ENCODE results near the gene TIMM10B.

TIMM10B gene

GRCh38 chr11:6473451-6474412 is 7.6 kb upstream of the TIMM10B start, which contains the start of gene TRIM3:
TSS of gene TRIM3 (minus strand) at chr11:6473941. CDS start at chr11:6465695, 8,246 bp downstream.
- no peak for DNase-seq

GRCh38 chr11:6474413-6474792 is 6.9 kb upstream of the TIMM10B start:
- DNase-seq: no peak

DNA sequence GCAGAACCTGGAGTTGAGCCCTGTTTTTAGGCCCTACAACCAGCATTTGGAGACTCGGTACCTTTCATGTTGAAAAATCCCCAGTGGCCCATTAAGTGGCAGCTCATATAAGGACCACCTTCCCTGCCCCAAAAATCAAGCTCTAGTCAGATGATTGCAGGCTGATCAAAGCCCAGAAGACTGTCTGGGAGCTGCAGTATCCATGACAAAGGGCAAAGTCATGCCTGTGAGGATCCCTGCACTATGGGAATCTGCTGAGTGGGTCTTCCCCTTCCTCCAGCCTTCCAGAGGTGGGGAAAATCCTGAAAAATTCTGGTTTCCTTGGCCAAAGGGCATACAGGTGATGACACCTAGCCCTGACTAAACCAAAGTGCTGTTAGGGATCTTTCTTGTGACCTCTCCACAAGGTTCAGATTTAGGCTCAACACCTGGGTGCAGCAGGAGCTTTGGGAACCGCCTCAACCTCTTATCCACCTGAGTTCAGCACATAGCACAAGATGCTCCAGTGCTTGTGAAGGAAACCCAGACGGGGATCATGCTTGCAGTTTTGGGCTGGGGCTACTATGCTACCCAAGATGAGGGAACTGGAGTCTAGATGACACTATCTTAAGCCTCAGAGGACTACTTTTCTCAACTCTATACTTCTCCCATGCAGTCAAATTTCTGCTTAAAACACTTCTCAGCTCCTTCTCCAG is 6.3 kb upstream of the TIMM10B start:
- DNase-seq: no peak

GRCh38 chr11:6475936-6476335 is 5.4 kb upstream of the TIMM10B start:
- DNase-seq: no peak

DNA sequence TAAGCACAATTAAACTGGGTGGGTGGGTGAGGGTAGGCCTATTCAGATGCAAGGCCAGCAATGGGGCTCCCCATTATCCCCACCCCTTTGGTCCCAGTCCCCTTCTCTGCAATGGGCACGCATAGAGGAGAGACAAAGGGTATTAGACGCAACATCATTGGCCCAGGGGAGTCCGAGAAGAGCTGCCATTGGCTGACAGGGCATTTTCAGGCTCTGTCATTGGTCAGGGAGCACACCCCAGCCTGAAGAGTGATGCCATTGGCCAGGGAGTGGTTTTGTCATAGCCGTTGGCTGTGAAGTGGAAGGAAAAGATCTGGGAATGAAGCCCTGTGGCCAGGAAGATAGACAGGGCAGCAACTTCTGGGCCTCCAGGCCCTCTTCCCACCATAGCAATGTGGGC is 4.7 kb upstream of the TIMM10B start:
- DNase-seq: no peak

DNA sequence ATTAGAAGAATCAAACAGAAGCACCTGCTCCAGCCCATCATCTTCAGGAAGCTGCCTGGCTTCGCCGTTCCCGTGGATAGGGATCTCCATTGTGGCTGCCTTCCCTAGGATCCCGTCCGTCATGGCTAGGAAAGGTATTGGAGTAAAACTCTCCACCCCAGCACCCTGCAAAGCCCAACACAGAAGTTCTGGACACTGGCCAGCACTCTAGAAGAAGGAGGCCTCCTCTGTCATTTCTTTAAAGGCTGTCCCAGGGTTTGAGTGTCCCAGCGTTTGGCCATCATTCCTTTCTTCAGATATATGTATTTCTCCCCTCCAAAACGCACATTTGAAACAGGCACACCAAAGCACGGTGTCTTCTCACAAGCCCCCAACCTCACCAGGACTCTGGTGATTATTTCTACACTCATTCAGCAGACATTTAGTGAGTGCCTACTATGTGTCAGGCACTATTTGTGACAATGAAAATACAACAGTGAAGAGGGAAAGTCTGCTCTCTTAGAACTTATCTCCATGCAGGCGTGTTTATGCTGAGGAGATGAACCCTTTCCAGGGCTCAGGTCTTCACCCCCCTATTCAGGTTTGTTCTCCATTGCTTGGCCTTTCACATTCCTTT is 894 bp upstream of the TIMM10B start:
- no peak for DNase-seq

- no peak for DNase-seq
Observed at GRCh38 chr11:6481924-6482275, 599 bp downstream of the TIMM10B start.

DNA sequence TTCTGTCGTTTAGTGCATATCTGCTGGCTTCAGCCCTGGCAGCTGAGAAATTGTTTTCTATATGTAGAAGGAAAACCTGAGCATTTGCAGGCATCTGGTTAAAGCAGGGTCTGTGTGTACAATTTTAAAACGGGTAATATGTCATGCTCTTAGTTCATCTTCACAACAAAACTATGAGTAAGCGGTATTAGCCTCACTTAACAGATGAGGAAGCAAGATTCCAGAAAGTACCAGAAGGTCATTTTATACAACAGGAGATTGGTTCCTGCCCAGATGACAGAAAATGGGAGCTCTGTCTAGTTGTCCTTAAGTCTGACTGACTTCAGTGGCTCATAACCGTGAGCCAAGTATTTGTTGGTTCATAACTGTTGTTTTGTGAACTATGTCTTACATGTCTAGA is 1.1 kb downstream of the TIMM10B start:
- no peak for DNase-seq

GRCh38 chr11:6483015-6483414 is 1.7 kb downstream of the TIMM10B start:
- no peak for DNase-seq

DNA sequence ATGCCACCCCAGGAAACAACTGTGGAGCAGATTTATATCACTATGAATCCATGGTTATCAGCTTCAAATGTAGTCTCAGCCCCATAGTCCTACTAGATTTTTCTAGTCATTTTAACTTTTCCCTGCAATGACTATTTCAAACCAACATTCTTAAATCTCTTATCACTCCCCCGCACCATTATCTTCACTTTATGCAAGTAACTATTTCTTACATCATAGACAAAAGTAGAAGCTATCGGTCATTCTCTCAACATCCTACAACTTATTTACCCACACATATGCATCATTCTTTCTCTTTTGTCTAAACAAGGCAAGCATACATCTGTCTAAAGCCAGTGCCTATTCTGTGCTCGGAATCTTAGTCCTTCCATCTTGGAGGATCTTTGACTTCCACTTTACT is 4.4 kb downstream of the TIMM10B start:
- no peak for DNase-seq

DNA sequence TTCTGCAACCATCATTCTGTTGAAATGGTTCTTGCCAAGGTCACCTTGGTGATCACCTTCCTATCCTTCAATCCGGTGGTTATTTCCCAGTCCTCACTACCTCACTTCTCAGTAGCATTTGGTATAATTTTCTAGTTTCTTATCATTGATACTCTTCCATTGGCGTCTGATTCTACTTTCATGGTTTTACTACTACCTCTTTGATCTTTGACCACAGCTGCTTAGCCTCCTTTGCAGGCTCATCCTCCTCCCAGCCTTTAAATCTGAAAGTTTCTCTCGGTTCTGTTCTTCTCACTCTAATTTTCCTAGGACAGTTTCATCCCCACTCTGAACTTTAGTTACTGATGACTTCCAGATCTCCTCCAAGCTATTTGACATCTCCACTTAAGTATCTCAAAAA is 5.0 kb downstream of the TIMM10B start:
- DNase-seq: no peak

- no peak for DNase-seq
Observed at GRCh38 chr11:6486938-6487337, 5.6 kb downstream of the TIMM10B start.

DNA sequence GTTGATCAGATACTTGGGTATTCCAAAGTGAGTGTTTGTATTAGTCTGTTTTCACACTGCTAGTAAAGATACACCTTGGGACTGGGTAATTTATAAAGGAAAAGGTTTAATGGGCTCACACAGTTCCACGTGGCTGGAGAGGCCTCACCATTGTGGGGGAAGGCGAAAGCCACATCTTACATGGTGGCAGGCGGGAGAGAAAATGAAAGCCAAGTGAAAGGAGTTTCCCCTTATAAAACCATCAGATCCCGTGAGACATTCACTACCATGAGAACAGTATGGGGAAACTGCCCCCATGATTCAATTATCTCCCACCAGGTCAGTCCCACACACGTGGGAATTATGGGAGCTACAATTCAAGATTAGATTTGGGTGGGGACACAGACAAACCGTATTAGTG is 7.0 kb downstream of the TIMM10B start:
- DNase-seq: no peak

- DNase-seq: no peak
Observed at GRCh38 chr11:6488821-6489220, 7.5 kb downstream of the TIMM10B start.

GRCh38 chr11:6489306-6489705 is 8.0 kb downstream of the TIMM10B start:
- no peak for DNase-seq

GRCh38 chr11:6497069-6497839 is 16.0 kb downstream of the TIMM10B start, which contains the start of gene DNHD1:
TSS of gene DNHD1 (plus strand) at chr11:6497280. CDS start at chr11:6498216, 936 bp downstream.
- no peak for DNase-seq

GRCh38 chr11:6498121-6498520 is 16.8 kb downstream of the TIMM10B start:
- no peak for DNase-seq

- DNase-seq: no peak
Observed at GRCh38 chr11:6498544-6498943, 17.2 kb downstream of the TIMM10B start.

DNA sequence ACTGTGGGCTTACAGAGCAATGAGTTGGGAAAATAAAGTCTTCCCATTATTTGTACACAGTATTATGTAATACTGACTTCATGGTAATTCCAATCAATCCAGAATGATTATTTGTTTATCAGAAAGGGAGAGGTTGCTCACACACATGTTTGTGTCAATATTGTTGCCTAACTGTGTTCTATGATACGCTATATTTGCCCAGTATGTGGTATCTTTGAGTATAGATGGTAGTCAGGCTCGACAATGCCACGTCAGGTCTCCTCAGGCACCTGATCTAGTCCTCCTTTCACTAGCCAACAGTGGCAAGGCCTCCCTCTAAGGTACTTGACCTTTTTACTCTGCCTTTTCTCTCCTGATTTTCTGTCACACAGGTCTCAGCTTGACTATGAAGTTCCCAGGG is 21.1 kb downstream of the TIMM10B start:
- no peak for DNase-seq

DNA sequence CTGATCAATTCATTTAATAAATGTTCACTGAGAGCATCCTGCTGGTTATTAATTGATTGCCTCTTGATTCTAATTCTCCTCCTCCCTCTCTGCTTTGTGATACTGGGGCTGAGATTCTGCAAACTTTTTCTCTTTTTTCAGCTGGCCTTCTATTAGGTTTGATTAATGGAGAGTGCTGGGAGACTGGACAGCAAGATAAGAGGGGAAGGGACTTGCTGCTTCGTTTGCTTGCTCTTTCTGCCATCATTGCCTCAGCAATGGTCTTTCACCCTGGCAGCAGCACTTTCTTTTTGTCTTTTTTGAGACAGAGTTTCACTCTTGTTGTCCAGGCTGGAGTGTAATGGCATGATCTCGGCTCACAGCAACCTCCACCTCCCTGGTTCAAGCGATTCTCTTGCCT is 22.9 kb downstream of the TIMM10B start:
- no peak for DNase-seq

GRCh38 chr11:6505577-6506240 is 24.4 kb downstream of the TIMM10B start:
- DNase-seq: peak; percentile 30

DNA sequence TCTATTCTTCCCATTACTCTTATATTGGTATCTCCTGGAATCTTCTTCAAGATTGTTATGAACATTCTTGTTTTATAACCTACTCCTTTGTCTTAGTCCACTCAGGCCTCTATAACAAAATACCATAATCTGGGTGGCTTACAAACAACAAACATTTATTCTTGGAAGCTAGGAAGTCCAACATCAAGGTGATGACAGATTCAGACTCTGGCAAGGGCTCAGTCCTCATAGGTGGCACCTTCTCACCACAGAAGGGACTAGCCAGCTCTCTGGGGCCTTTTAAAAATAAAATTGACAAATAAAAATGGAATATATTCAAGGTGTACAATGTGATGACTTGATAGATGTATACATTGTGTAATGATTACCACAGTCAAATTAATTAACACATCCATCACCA is 35.6 kb downstream of the TIMM10B start:
- no peak for DNase-seq
